GM15510 (cell line): ENCODE data around the gene NOL9.
A peak's percentile ranks its signal among the peaks of the same experiment; 100 is the strongest.

ENCODE experiments used
- POLR2A ChIP-seq: IDR thresholded peaks from 3 replicates; pipeline ENCODE4 v1.6.1; 2011; ENCODE audit warnings: borderline replicate concordance; ENCODE audit not compliant: insufficient read length; ENCODE audit errors: extremely low read depth

The NOL9 gene

GRCh38 chr1:6491081-6491449, 63.2 kb downstream of the NOL9 start:
- no peak for TF ChIP-seq POLR2A

GRCh38 chr1:6490181-6491080, 63.9 kb downstream of the NOL9 start:
- peak; percentile 43 for TF ChIP-seq POLR2A

- TF ChIP-seq POLR2A, result no peak
These were observed 64.5 kb downstream of the NOL9 start for GRCh38 chr1:6489799-6490180.

GRCh38 chr1:6489383-6489765, 64.9 kb downstream of the NOL9 start:
- TF ChIP-seq POLR2A, result no peak

GRCh38 chr1:6488602-6489382, 65.5 kb downstream of the NOL9 start:
- TF ChIP-seq POLR2A, result no peak

GRCh38 chr1:6487804-6488484, 66.4 kb downstream of the NOL9 start:
- no peak for TF ChIP-seq POLR2A

- no peak for TF ChIP-seq POLR2A
These were observed 67.8 kb downstream of the NOL9 start for GRCh38 chr1:6486433-6487011.

GRCh38 chr1:6485168-6486101, 68.9 kb downstream of the NOL9 start:
- no peak for TF ChIP-seq POLR2A

GRCh38 chr1:6484826-6485167, 69.5 kb downstream of the NOL9 start:
- TF ChIP-seq POLR2A, result no peak

- no peak for TF ChIP-seq POLR2A
These were observed 70.6 kb downstream of the NOL9 start for GRCh38 chr1:6483761-6484117.

GRCh38 chr1:6483017-6483760, 71.1 kb downstream of the NOL9 start:
- TF ChIP-seq POLR2A, result no peak

- no peak for TF ChIP-seq POLR2A
These were observed 72.5 kb downstream of the NOL9 start for GRCh38 chr1:6481820-6482219.

- no peak for TF ChIP-seq POLR2A
These were observed 77.1 kb downstream of the NOL9 start for GRCh38 chr1:6477039-6477820.
